ENCODE results near the gene VASP. TPM values are rescaled to one million over a fixed set of nuclear protein-coding genes. Genes with fewer than 3 reads are reported as not detected.

Gene VASP
- total RNA-seq, 1 experiment from 2014 or later, result 102 TPM

DNA sequence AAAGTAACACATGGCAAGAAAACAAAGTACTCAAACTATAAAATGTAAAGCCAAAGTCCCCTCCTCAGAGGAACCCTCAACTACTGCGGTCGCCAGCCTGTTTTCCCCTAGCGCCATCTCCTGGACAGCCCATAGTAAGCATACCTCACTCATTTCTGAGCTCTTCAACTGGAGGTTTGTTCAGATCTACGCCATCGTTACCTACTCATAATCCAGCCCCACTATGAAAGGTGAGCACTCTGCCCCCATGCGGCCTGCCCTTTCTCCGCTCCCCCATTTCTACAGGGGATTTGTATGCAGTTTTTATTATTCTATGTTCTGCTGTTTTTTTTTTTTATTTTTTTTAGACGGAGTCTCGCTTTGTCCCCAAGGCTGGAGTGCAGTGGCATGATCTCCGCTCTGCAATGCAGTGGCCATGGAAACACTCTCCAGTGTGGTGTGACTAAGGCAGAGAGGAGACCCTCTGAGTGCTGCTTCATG lies 51.2 kb downstream of the VASP start:
- intact Hi-C loops (cut with micrococcal nuclease; ENCODE audit: unreplicated experiment), result no loop called here
- Histone ChIP-seq H3K27ac (ENCODE audit: low read depth, low read length, poor library complexity, severe bottlenecking) (no peak overlapping the region), H3K4me1 (ENCODE audit: insufficient read depth, low read length, poor library complexity, severe bottlenecking) (no peaks in the 10 kb centered on the region), H3K4me3 (ENCODE audit: low read depth, low read length, poor library complexity, severe bottlenecking) (no peak overlapping the region), H3K36me3 (ENCODE audit: insufficient read depth, low read length, poor library complexity, severe bottlenecking) (no peaks in the 10 kb centered on the region), H3K27me3 (replicated peaks; ENCODE audit: insufficient read depth, low read depth, low read length, poor library complexity) (no peaks in the 10 kb centered on the region), H3K9me3 (ENCODE audit: low read depth, low read length, poor library complexity, severe bottlenecking) (no peaks in the 10 kb centered on the region)
- TF ChIP-seq EZH2 (IDR thresholded peaks at IDR 0.05; ENCODE audit: borderline replicate concordance, low read depth, low read length, poor library complexity, severe bottlenecking), result no peak
- TF ChIP-seq, protein P1, sequence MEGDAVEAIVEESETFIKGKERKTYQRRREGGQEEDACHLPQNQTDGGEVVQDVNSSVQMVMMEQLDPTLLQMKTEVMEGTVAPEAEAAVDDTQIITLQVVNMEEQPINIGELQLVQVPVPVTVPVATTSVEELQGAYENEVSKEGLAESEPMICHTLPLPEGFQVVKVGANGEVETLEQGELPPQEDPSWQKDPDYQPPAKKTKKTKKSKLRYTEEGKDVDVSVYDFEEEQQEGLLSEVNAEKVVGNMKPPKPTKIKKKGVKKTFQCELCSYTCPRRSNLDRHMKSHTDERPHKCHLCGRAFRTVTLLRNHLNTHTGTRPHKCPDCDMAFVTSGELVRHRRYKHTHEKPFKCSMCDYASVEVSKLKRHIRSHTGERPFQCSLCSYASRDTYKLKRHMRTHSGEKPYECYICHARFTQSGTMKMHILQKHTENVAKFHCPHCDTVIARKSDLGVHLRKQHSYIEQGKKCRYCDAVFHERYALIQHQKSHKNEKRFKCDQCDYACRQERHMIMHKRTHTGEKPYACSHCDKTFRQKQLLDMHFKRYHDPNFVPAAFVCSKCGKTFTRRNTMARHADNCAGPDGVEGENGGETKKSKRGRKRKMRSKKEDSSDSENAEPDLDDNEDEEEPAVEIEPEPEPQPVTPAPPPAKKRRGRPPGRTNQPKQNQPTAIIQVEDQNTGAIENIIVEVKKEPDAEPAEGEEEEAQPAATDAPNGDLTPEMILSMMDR (conservative IDR thresholded peaks at IDR 0.05; ENCODE audit: low read depth, low read length), result peak; percentile 84
- CTCF ChIA-PET, result interaction anchor here (0.5 to 1.6 kb wide), 8 partner anchors 9 to 119 kb away, joined by 3 to 7 read pairs (median 5); partner anchors contain the start of gene OPA3
- peak; percentile 64 for DNase-seq (ENCODE audit: low spot score)
- POLR2A ChIA-PET (ENCODE audit: low non-redundant PET), result no interaction called here
- BruUV-seq (replicated peaks), result no TSS peak

DNA sequence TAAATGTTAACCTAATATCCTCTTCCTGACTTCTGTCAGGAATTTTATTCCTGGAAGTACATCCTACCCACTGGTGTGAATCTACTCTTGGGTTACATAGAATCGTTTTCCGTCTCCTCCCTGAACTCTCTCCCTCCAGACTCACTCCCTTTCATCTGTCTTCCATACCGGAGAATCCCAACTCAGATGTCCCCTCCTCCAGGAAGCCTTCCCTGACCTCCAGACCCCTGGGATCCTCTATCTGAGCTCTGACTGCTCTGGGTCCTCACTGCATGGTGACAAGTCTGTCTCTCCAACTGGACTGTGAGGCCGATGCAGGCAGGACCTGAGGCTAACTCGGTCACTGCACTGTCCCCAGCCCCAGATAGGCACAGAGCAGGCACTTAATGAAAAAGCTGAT lies 52.8 kb downstream of the VASP start:
- POLR2A ChIA-PET (ENCODE audit: low non-redundant PET), result no interaction called here
- no peaks in the 10 kb centered on the region for H3K27me3 ChIP-seq (replicated peaks; ENCODE audit: insufficient read depth, low read depth, low read length, poor library complexity)
- no peaks in the 10 kb centered on the region for H3K4me1 ChIP-seq (ENCODE audit: insufficient read depth, low read length, poor library complexity, severe bottlenecking)
- DNase-seq (ENCODE audit: low spot score), result no peak
- TF ChIP-seq, protein P1 (conservative IDR thresholded peaks at IDR 0.05; ENCODE audit: low read depth, low read length), result no peak
- TF ChIP-seq EZH2 (IDR thresholded peaks at IDR 0.05; ENCODE audit: borderline replicate concordance, low read depth, low read length, poor library complexity, severe bottlenecking), result no peak
- CTCF ChIA-PET, result no interaction called here
- BruUV-seq (replicated peaks), result no TSS peak
- no peak overlapping the region for H3K4me3 ChIP-seq (ENCODE audit: low read depth, low read length, poor library complexity, severe bottlenecking)
- H3K27ac ChIP-seq (ENCODE audit: low read depth, low read length, poor library complexity, severe bottlenecking), result no peak overlapping the region
- H3K9me3 ChIP-seq (ENCODE audit: low read depth, low read length, poor library complexity, severe bottlenecking), result no peaks in the 10 kb centered on the region
- H3K36me3 ChIP-seq (ENCODE audit: insufficient read depth, low read length, poor library complexity, severe bottlenecking), result no peaks in the 10 kb centered on the region
- intact Hi-C loops (cut with micrococcal nuclease; ENCODE audit: unreplicated experiment), result no loop called here

DNA sequence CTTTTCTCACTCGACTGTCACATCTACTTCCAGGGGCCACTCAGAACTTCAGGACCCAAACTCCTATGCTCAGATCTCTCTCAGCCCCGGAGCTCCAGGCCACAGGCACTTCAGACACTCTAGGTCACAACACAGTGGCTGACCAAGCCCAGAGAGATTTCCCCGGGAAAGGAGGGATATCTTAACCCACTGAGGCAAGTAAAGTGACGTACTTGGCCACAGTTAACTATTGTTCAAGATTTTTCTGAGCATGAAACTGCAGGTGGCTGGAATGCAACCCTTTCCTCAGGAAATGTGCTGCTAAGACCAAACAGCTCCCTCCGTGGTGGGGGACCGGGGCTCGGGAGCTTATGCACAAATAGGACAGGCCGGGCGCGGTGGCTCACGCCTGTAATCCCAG lies 53.4 kb downstream of the VASP start:
- ChIA-PET CTCF (no interaction called here), POLR2A (ENCODE audit: low non-redundant PET) (no interaction called here)
- Histone ChIP-seq H3K36me3 (ENCODE audit: insufficient read depth, low read length, poor library complexity, severe bottlenecking) (no peaks in the 10 kb centered on the region), H3K4me1 (ENCODE audit: insufficient read depth, low read length, poor library complexity, severe bottlenecking) (no peaks in the 10 kb centered on the region), H3K27me3 (replicated peaks; ENCODE audit: insufficient read depth, low read depth, low read length, poor library complexity) (no peaks in the 10 kb centered on the region), H3K4me3 (ENCODE audit: low read depth, low read length, poor library complexity, severe bottlenecking) (no peak overlapping the region), H3K9me3 (ENCODE audit: low read depth, low read length, poor library complexity, severe bottlenecking) (no peaks in the 10 kb centered on the region), H3K27ac (ENCODE audit: low read depth, low read length, poor library complexity, severe bottlenecking) (no peak overlapping the region)
- intact Hi-C loops (cut with micrococcal nuclease; ENCODE audit: unreplicated experiment), result no loop called here
- TF ChIP-seq, protein P1 (conservative IDR thresholded peaks at IDR 0.05; ENCODE audit: low read depth, low read length), result no peak
- TF ChIP-seq EZH2 (IDR thresholded peaks at IDR 0.05; ENCODE audit: borderline replicate concordance, low read depth, low read length, poor library complexity, severe bottlenecking), result no peak
- no peak for DNase-seq (ENCODE audit: low spot score)
- no TSS peak for BruUV-seq (replicated peaks)

Measured in A673 (cell line).